NCI-H2171 (cell line): ENCODE measurements around the gene DYNC1H1.

Experiments
- DNase-seq: peaks from one replicate; lab custom pipeline; 2025; lab: John Stamatoyannopoulos, UW

Gene DYNC1H1

DNA sequence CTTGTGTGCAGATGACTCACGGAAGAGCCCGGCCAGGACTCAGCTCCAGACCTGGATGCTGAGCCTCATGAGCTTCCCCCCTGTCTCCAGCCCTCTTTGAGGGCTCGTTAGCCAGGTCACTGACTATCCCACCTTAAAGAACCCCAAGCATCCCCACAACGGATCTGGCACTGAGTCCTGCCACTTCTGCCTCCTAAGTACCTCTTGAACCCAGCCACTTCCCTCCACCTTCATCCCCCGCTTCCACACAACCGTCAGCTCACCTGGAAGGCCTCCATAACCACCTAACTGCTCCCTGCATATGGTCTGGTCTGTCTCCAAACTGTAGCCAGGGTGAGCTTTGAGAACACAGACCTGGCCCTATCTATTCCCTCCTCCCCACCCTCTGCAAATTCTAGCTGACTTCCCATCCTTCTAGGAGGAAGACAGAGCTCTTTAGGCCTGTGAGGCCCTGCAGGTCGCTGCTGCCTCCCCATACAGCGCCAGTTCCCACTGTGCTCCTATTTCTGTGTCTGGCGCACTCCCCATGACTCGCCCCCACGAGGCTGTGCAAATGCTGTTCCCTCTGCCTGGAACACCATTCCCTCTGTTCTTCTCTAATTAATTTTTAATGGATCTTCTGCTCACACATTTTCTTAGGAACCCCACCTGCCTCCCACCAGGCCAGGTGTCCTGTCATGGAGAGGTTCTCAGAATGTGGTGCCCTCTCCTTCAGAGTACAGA, 125.4 kb downstream of the DYNC1H1 start:
- no peak for DNase-seq

DNA sequence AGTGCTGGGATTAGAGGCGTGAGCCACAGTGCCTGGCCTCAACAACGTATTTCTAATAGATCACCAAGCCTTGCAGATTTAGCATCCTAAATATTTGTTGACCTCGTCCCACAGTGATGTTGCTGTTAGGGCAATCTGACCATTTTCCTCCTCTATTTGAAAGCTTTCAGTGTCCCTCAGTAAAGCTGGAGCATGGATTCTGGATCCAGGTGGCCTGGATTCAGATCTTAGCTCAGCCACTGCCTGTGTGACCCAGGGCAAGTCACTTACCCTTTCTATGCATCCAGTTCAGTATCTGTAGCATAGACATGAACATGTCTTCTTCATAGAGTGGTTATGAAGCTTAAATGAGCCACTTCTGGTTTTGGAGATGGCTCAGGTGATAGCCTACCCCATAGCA, 126.3 kb downstream of the DYNC1H1 start:
- no peak for DNase-seq

DNA sequence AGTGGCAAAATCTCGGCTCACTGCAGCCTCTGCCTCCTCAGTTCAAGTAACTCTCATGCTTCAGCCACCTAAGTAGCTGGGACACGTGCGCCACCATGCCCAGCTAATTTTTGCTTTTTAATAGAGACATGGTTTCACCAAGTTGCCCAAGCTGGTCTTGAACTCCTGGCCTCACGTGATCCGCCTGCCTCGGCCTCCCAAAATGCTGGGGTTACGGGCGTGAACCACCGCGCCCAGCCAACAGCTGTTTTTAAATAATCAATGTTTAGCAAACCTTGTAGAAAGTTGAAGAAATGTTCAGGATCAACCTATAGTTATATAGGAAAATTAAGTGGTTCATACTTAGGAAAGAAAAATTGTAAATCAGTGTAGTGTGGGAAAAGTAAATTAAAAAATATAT, 128.4 kb downstream of the DYNC1H1 start:
- DNase-seq = no peak

DNA sequence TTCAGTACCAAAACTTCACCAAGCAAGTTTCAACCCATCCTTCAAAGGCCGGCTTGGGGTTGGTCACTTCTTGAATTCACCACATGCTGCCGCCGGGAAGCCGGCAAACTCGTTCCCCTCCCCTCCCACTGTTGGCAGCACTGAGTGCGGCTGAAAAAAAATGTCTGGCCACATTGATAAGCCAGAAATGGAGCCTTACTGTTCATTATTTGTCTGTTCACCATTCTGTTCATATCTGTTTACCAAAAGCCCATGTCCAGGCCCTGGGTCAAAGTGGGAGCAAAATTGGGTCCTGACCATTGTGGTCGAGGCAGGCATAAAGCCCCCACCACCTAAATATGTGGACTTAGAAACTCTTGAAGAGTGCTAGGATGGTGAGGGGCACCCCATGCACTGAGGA, 129.7 kb downstream of the DYNC1H1 start:
- DNase-seq = no peak

DNA sequence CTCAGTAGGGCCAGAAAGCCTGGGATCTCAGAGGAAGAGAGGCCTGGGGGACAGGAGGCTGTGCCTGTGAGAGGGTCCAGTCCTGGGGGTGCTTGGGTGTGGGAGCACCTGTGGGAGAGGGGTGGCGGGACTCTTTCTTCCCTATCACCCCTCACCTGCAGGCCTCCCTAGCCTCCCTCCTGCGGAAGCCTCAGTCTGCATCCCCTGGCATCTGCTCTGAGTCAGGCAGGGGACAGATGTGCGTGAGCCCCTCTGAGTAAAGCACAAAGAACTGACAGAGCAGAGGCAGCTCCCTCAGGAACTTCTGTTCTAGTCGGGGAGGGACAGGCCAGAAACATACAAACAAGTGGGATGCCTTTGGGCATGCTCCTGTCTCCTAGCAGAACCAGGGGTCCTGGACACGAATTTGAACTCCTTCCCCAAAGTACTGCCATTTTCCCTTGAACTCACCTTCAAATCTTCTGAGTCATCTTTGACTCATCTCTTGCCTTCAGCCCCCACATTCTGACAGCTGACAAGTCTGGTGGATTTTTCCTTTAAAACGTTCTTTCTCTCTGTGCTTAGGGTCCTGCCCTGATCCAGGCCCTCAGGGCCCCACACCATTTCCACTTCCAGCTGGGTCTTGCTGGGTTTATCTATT, 131.0 kb downstream of the DYNC1H1 start:
- no peak for DNase-seq

DNA sequence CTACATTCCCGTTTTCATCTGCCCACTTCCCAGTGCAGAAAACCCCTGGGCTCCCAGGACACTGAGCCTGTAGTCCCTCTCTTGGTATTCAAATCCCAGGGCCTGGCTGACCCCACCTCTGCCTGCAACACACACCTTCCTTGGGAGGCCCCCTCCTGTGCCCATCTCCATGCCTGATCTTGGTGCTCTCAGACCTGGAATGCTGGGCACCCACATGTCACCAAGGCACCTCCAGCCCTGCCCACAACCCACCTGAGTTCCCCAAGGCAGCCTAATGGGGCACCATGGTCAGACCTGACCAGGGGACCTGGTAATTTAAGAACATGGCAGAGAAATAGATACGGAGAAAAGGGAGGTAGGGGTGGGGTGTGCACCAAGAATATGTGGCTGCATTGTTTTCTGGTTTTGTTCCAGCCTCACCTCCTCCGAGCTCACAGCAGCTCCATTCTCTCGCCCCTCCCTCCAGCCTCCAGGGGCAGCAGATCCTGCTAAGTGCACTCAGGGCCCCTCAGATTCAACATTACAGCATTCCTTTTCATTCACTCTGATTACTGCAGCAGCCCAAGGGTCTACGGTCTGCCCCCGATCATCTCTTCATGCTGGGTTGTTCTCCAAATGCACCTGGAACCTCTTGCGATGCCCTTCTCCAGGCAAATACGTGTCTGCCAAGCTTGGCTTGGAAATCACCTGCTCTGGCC, 131.6 kb downstream of the DYNC1H1 start:
- DNase-seq = no peak

DNA sequence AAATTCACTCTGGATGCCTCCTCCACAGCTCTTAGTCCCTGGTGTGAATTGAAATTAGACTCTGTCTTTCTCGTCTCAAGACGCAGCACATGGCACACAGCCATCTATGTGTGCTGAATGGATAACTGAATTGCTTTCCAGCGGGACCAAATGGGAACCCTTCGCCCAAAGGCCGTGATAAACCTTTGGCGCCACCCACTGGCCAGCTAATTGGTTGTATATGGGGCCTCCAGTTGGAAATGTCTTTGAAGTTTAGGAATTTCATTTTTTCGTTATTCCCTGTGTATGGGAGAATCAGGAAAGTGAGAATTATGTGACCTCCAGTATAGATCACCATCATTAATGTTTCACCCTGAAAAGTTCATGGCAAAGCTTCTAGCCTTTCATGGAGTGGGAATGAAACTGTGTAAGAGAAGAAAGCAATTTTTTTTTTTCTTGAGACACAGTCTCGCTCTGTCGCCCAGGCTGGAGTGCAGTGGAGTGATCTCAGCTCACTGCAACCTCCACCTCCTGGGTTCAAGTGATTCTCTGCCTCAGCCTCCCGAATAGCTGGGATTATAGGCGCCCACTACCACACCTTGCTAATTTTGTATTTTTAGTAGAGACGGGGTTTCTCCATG, 132.3 kb downstream of the DYNC1H1 start:
- DNase-seq = peak; percentile 70

DNA sequence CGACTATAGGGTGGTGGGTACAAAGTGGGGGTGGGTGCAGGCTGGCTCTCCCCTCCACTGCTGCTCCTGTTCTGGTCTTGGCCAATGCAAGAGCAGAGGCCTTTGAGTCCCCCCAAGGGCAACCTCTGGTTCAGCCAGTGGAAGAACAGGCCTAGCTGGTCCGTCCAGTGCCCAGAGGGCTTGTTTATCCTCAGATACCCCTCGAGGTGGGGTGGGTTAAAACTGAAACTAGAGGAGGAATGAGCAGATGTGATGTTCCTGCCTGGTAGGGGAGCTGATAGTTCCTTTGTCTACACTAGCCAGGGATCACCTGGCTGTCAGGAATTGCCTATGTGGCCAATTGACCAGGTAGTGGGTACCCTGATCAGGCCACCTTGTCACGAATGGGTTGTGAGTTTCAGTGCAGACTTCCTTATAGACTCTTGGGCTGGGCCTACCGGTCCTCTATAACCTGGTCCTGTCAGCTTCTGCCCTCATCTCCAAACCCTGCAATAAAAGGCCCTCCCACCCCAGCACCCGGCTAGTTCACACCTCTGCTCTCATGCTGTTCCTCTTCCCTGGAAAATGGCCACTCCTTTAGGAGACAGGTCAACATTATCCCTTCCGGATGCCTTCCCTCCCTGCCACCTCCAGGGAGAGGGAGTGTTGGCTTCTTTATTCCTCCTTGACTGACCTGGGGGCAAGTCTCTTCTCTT, 133.2 kb downstream of the DYNC1H1 start:
- DNase-seq = no peak

DNA sequence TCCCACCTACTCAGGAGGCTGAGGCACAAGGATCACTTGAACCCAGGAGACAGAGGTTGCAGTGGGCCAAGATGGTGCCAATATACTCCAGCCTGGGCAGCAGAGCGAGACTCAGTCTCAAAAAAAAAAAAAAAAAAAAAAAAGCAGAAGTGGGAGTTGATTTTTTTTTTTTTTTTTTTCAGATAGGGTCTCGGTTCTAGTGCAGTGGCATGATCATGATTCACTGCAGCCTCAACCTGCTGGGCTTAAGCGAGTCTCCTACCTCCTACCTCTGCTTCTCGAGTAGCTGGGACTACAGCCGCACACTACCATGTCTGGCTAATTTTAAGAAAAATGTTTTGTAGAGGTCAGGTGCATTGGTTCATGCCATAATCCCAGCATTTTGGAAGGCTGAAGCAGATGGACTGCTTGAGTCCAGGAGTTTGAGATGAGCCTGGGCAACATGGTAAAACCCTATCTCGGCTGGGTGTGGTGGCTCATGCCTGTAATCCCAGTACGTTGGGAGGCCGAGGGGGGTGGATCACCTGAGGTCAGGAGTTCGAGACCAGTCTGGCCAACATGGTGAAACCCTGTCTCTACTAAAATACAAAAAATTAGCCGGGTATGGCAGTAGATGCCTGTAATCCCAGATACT, 138.8 kb downstream of the DYNC1H1 start:
- DNase-seq = no peak

DNA sequence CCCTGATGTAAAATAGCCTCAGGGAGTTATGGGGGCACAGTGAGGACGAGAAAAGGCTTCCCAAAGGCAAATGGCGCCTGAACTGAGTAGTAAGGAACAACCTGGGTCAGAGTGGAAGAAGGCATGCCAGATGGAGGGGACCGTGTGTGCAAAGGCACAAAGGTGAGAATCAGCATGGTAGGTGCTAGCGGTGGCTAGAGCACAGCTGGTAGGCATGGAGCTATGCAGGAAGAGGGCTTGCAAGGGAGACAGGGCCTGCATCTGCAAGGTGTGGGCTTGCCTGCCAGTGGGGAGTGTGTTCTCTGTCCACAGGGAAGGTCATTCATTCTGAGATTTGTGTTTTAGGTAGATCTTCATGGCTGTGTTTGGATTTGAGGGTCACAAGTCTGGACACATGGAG, 141.0 kb downstream of the DYNC1H1 start:
- DNase-seq = no peak
